Liver (tissue), 9 donors: ENCODE results near the gene RNF152. TPM values are rescaled to one million over a fixed set of nuclear protein-coding genes. Genes with fewer than 3 reads are reported as not detected.

ENCODE experiments used
- DNase-seq: peaks from one replicate; pipeline ENCODE4 v3.0.0-alpha.2; 2017; ENCODE audit warnings: low spot score
- H3K27ac ChIP-seq, 2 donors: one replicate each; pipeline ENCODE4 v1.7.0; 2013; ENCODE audit warnings: inconsistent platforms in 2 of 2, low read length in 2 of 2, control low read depth in 1 of 2, low read depth in 1 of 2, mild to moderate bottlenecking in 1 of 2
- H3K27me3 ChIP-seq, 4 donors: one replicate each; pipeline versions ENCODE4 v1.6.1 to v1.7.0; 2013; ENCODE audit warnings: low read length in 3 of 4, inconsistent platforms in 1 of 4, mild to moderate bottlenecking in 1 of 4, moderate library complexity in 1 of 4; ENCODE audit not compliant: control insufficient read depth in 4 of 4, insufficient read depth in 4 of 4
- H3K36me3 ChIP-seq, 4 donors: one replicate each; pipeline versions ENCODE4 v1.6.1 to v1.7.0; 2013; ENCODE audit warnings: low read length in 3 of 4, mild to moderate bottlenecking in 3 of 4, low read depth in 1 of 4, moderate library complexity in 1 of 4; ENCODE audit not compliant: control insufficient read depth in 4 of 4, insufficient read depth in 3 of 4
- H3K4me1 ChIP-seq, 4 donors: one replicate each; pipeline versions ENCODE4 v1.6.1 to v1.7.0; 2013; ENCODE audit warnings: low read length in 3 of 4, mild to moderate bottlenecking in 3 of 4, moderate library complexity in 1 of 4; ENCODE audit not compliant: control insufficient read depth in 4 of 4, insufficient read depth in 4 of 4
- H3K4me3 ChIP-seq, 3 donors: one replicate each; pipeline versions ENCODE4 v1.6.1 to v1.7.0; 2013; ENCODE audit warnings: low read length in 3 of 3, control low read depth in 1 of 3, low read depth in 1 of 3, mild to moderate bottlenecking in 1 of 3
- H3K9ac ChIP-seq, 2 donors: one replicate each; pipeline ENCODE4 v1.7.0; 2013; ENCODE audit warnings: low read length in 2 of 2, mild to moderate bottlenecking in 2 of 2, moderate library complexity in 2 of 2, control low read depth in 1 of 2, low read depth in 1 of 2
- H3K9me3 ChIP-seq, 4 donors: one replicate each; pipeline versions ENCODE4 v1.6.1 to v1.7.0; 2013; ENCODE audit warnings: low read length in 3 of 4; ENCODE audit not compliant: control insufficient read depth in 4 of 4
- EGR1 ChIP-seq, 2 donors: IDR thresholded peaks; 2 replicates each; pipeline ENCODE4 v1.6.1; 2016 to 2018; ENCODE audit warnings: antibody characterized with exemption in 2 of 2, low read depth in 2 of 2
- FOXA1 ChIP-seq: IDR thresholded peaks from 2 replicates; pipeline ENCODE4 v1.6.1; 2016; ENCODE audit warnings: antibody characterized with exemption
- FOXA2 ChIP-seq: IDR thresholded peaks from 2 replicates; pipeline ENCODE4 v1.6.1; 2016; ENCODE audit warnings: antibody characterized with exemption
- HNF4A ChIP-seq, 2 donors: conservative IDR thresholded peaks; 2 replicates each; pipeline ENCODE4 v1.6.1; 2016; ENCODE audit warnings: antibody characterized with exemption in 2 of 2, mild to moderate bottlenecking in 2 of 2
- HNF4G ChIP-seq: IDR thresholded peaks from 2 replicates; pipeline ENCODE4 v1.6.1; 2016; ENCODE audit warnings: antibody characterized with exemption
- JUND ChIP-seq, 2 donors: IDR thresholded peaks; 2 replicates each; pipeline ENCODE4 v1.6.1; 2016; ENCODE audit warnings: antibody characterized with exemption in 2 of 2
- NR2F2 ChIP-seq: IDR thresholded peaks from 2 replicates; pipeline ENCODE4 v1.6.1; 2016; ENCODE audit warnings: antibody characterized with exemption
- RXRA ChIP-seq, 2 donors: IDR thresholded peaks; 2 replicates each; pipeline ENCODE4 v1.6.1; 2017 to 2018; ENCODE audit warnings: antibody characterized with exemption in 2 of 2, mild to moderate bottlenecking in 1 of 2
- SP1 ChIP-seq: IDR thresholded peaks from 2 replicates; pipeline ENCODE4 v1.6.1; 2018; ENCODE audit warnings: antibody characterized with exemption, mild to moderate bottlenecking
- TAF1 ChIP-seq: conservative IDR thresholded peaks from 2 replicates; pipeline ENCODE4 v1.6.1; 2016; ENCODE audit warnings: antibody characterized with exemption, mild to moderate bottlenecking
- YY1 ChIP-seq: IDR thresholded peaks from 2 replicates; pipeline ENCODE4 v1.6.1; 2016; ENCODE audit warnings: antibody characterized with exemption, mild to moderate bottlenecking
- ZBTB33 ChIP-seq: IDR thresholded peaks from 2 replicates; pipeline ENCODE4 v1.6.1; 2016; ENCODE audit warnings: antibody characterized with exemption
- WGBS: extraction: QIAGEN DNeasy Blood & Tissue Kit; methylation state at CpG from one replicate; pipeline ENCODE4 v1.1.7; 2013; 5-methylcytosine and 5-hydroxymethylcytosine counted together
- polyA plus RNA-seq, 2 donors: library from polyadenylated mRNA; stranded (reverse) in 1 of 2; unstranded in 1 of 2; fragments of 200-250 nt in 1 of 2; fragments of >200 nt in 1 of 2; fragmentation: Nextera tagmentation in 1 of 2; extraction: Ambion mirVana in 1 of 2; gene quantifications; one replicate each; pipeline versions ENCODE4 v1.2.1 to v1.2.3, GENCODE V29; 2013 to 2015
- total RNA-seq, 2 donors: library from RNA; depleted of rRNA; stranded (reverse); fragments of >200 nt; gene quantifications; one replicate each; pipeline ENCODE4 v1.2.3, GENCODE V29; 2014
- TF ChIP-seq, protein P1 (sequence below): fragments of 150-350 bp; IDR thresholded peaks from 2 replicates; pipeline ENCODE4 v1.5.1; 2017; ENCODE audit warnings: improper control_type of control experiment, low read depth, low read length; ENCODE audit not compliant: missing input control
- TF ChIP-seq, protein P2 (sequence below): IDR thresholded peaks from 2 replicates; pipeline ENCODE4 v1.6.1; 2016; ENCODE audit warnings: antibody characterized with exemption
- TF ChIP-seq, protein P3 (sequence below): IDR thresholded peaks from 2 replicates; pipeline ENCODE4 v1.6.1; 2016; ENCODE audit warnings: antibody characterized with exemption, mild to moderate bottlenecking
- TF ChIP-seq, protein P4 (sequence below): IDR thresholded peaks from 2 replicates; pipeline ENCODE4 v1.6.1; 2016; ENCODE audit warnings: antibody characterized with exemption
- donor health status: healthy.
- donor health status: healthy.
- donor health status: healthy.
- donor health status: healthy.
- donor health status: healthy.

The RNF152 gene
- total and polyA plus RNA-seq, 4 donors: 6.8 to 115 (median 10.6) TPM

DNA sequence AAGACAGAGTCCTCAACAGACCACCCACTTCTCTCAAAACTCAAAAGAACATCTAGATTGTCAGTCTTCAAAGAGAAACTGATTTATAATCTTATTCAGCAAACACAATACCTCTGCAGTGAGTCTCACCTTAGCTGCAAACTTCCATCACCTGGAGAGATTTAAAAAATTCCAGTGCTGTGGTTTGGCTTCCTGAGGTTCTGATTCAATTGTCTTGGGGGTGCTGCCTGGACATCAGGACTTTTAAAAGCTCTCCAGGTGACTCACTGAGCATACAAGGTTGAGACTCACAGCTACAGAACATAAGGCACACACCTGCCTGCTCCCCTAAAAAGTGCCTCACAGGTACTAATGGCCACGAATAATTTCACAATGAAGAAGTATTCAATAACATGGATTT is 40.3 kb downstream of the RNF152 start:
- H3K36me3 ChIP-seq: peaks cover 0 to 2% (median 2%) of the 10 kb centered on the region in 4 donors
- H3K9me3 ChIP-seq: no peaks in the 10 kb centered on the region
- H3K4me1 ChIP-seq: peaks cover 0 to 8% (median 0%) of the 10 kb centered on the region in 4 donors
- H3K4me3 ChIP-seq: no peak overlapping the region
- 67% methylated on average over 1 of the region's 1 CpG for whole genome bisulfite sequencing
- no peaks in the 10 kb centered on the region for H3K27me3 ChIP-seq
- H3K9ac ChIP-seq: no peak overlapping the region
- TF ChIP-seq RXRA (IDR thresholded peaks at IDR 0.05) (no peak), FOXA1 (no peak), ZBTB33 (no peak)
- TF ChIP-seq, protein P1, sequence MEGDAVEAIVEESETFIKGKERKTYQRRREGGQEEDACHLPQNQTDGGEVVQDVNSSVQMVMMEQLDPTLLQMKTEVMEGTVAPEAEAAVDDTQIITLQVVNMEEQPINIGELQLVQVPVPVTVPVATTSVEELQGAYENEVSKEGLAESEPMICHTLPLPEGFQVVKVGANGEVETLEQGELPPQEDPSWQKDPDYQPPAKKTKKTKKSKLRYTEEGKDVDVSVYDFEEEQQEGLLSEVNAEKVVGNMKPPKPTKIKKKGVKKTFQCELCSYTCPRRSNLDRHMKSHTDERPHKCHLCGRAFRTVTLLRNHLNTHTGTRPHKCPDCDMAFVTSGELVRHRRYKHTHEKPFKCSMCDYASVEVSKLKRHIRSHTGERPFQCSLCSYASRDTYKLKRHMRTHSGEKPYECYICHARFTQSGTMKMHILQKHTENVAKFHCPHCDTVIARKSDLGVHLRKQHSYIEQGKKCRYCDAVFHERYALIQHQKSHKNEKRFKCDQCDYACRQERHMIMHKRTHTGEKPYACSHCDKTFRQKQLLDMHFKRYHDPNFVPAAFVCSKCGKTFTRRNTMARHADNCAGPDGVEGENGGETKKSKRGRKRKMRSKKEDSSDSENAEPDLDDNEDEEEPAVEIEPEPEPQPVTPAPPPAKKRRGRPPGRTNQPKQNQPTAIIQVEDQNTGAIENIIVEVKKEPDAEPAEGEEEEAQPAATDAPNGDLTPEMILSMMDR: no peak
- DNase-seq: no peak
- no peak overlapping the region for H3K27ac ChIP-seq

- Histone ChIP-seq H3K9me3 (no peaks in the 10 kb centered on the region), H3K4me3 (no peak overlapping the region), H3K4me1 (peaks cover 0 to 8% (median 0%) of the 10 kb centered on the region in 4 donors), H3K27me3 (no peaks in the 10 kb centered on the region), H3K27ac (no peak overlapping the region), H3K36me3 (peaks cover 0 to 2% (median 2%) of the 10 kb centered on the region in 4 donors), H3K9ac (no peak overlapping the region)
- 84% methylated on average over 3 of the region's 3 CpGs for whole genome bisulfite sequencing
- no peak for DNase-seq
- TF ChIP-seq HNF4A (conservative IDR thresholded peaks at IDR 0.05) (no peak), FOXA1 (no peak)
- TF ChIP-seq, protein P2, sequence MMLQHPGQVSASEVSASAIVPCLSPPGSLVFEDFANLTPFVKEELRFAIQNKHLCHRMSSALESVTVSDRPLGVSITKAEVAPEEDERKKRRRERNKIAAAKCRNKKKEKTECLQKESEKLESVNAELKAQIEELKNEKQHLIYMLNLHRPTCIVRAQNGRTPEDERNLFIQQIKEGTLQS: no peak
These were observed 40.8 kb downstream of the RNF152 start for GRCh38 chr18:61851940-61852451.

GRCh38 chr18:61851279-61851678 is 41.5 kb downstream of the RNF152 start:
- Histone ChIP-seq H3K27me3 (no peaks in the 10 kb centered on the region), H3K36me3 (peaks cover 0 to 2% (median 2%) of the 10 kb centered on the region in 4 donors), H3K4me3 (no peak overlapping the region), H3K27ac (no peak overlapping the region), H3K9me3 (no peaks in the 10 kb centered on the region), H3K9ac (no peak overlapping the region), H3K4me1 (peaks cover 0 to 8% (median 0%) of the 10 kb centered on the region in 4 donors)
- no peak for DNase-seq
- WGBS: 79% methylated on average over 3 of the region's 3 CpGs
- TF ChIP-seq NR2F2 (no peak), TAF1 (no peak), RXRA (IDR thresholded peaks at IDR 0.05) (no peak), FOXA1 (no peak), SP1 (no peak), HNF4G (no peak), EGR1 (IDR thresholded peaks at IDR 0.05; ENCODE audit: low read depth in 2 of 2) (no peak), FOXA2 (no peak), JUND (IDR thresholded peaks at IDR 0.05) (no peak), HNF4A (conservative IDR thresholded peaks at IDR 0.05) (no peak), YY1 (no peak)
- TF ChIP-seq, protein P1: no peak
- TF ChIP-seq, protein P3, sequence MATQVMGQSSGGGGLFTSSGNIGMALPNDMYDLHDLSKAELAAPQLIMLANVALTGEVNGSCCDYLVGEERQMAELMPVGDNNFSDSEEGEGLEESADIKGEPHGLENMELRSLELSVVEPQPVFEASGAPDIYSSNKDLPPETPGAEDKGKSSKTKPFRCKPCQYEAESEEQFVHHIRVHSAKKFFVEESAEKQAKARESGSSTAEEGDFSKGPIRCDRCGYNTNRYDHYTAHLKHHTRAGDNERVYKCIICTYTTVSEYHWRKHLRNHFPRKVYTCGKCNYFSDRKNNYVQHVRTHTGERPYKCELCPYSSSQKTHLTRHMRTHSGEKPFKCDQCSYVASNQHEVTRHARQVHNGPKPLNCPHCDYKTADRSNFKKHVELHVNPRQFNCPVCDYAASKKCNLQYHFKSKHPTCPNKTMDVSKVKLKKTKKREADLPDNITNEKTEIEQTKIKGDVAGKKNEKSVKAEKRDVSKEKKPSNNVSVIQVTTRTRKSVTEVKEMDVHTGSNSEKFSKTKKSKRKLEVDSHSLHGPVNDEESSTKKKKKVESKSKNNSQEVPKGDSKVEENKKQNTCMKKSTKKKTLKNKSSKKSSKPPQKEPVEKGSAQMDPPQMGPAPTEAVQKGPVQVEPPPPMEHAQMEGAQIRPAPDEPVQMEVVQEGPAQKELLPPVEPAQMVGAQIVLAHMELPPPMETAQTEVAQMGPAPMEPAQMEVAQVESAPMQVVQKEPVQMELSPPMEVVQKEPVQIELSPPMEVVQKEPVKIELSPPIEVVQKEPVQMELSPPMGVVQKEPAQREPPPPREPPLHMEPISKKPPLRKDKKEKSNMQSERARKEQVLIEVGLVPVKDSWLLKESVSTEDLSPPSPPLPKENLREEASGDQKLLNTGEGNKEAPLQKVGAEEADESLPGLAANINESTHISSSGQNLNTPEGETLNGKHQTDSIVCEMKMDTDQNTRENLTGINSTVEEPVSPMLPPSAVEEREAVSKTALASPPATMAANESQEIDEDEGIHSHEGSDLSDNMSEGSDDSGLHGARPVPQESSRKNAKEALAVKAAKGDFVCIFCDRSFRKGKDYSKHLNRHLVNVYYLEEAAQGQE: no peak
- TF ChIP-seq, protein P4, sequence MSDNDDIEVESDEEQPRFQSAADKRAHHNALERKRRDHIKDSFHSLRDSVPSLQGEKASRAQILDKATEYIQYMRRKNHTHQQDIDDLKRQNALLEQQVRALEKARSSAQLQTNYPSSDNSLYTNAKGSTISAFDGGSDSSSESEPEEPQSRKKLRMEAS: no peak
